Measurements from ENCODE around the gene KIF6. TPM values are rescaled to one million over a fixed set of nuclear protein-coding genes. Genes with fewer than 3 reads are reported as not detected.
A peak's percentile ranks its signal among the peaks of the same experiment; 100 is the strongest.

The KIF6 gene
- total RNA-seq (2013): 0.02 TPM
- polyA plus RNA-seq (not detected), polyA minus RNA-seq (not detected in 2 replicates), total RNA-seq (0 to 3.0 (median 0.10) reads per million in 11 experiments)

GRCh38 chr6:39724787-39725631, at the start of gene KIF6:
Gene KIF6 (minus strand): TSS chr6:39725408. CDS start chr6:39725310, 98 bp downstream.
- Histone ChIP-seq H2AFZ (ENCODE audit: insufficient read depth, low read depth, low read length, poor library complexity, severe bottlenecking) (peak within 1 kb of the TSS; percentile 94), H3K36me3 (replicated peaks in 1 of 2; ENCODE audit: control insufficient read depth in 1 of 2, insufficient read depth in 2 of 2, low read length in 2 of 2) (no peaks in the 10 kb centered on the region), H3K27me3 (ENCODE audit: control insufficient read depth in 2 of 2, insufficient read depth in 2 of 2, low read length in 2 of 2) (peaks cover 0 to 10% of the 10 kb centered on the region in 2 donors), H3K9me3 (replicated peaks in 1 of 2; ENCODE audit: control insufficient read depth in 1 of 2, insufficient read depth in 1 of 2, low read length in 2 of 2) (no peaks in the 10 kb centered on the region), H3K27ac (ENCODE audit: low read depth in 1 of 2, low read length in 2 of 2) (no peak within 1 kb of the TSS), H3K4me1 (ENCODE audit: control insufficient read depth in 1 of 2, insufficient read depth in 2 of 2, low read length in 2 of 2) (peaks cover 6 to 12% of the 10 kb centered on the region in 2 donors), H3K9ac (ENCODE audit: insufficient read depth, low read length, poor library complexity, severe bottlenecking) (peak within 1 kb of the TSS; percentile 58), H4K20me1 (ENCODE audit: insufficient read depth, low read length) (no peaks in the 10 kb centered on the region), H3K4me2 (replicated peaks; ENCODE audit: extremely low read depth, low read length, poor library complexity, severe bottlenecking) (peak within 1 kb of the TSS; percentile 94), H3K79me2 (ENCODE audit: insufficient read depth, low read length) (no peaks in the 10 kb centered on the region), H3K4me3 (replicated peaks in 1 of 3; ENCODE audit: low read depth in 2 of 3, low read length in 3 of 3) (peak within 1 kb of the TSS; percentile 51 to 81 (median 68))
- WGBS (ENCODE audit: insufficient coverage): 4% methylated on average over 41 of the region's 58 CpGs
- peak; percentile 68 to 81 (median 77) for DNase-seq
- no peak for TF ChIP-seq CTCF (IDR thresholded peaks at IDR 0.05)
- Mint-ChIP-seq H3K27me3 (ENCODE audit: low read depth in 3 of 3) (peaks cover 9 to 11% (median 10%) of the 10 kb centered on the region in 3 donors), H3K36me3 (no peaks in the 10 kb centered on the region), H3K9me3 (peaks cover 0 to 10% (median 3%) of the 10 kb centered on the region in 7 donors), H3K4me3 (peak within 1 kb of the TSS; percentile 89 to 98), H3K27ac (peak within 1 kb of the TSS in 2 of 7 donors; percentile 70 to 72), H3K4me1 (peaks cover 8% of the 10 kb centered on the region)
- intact Hi-C loops (cut with micrococcal nuclease): no loop called here

- Mint-ChIP-seq H3K27me3 (ENCODE audit: low read depth in 3 of 3) (peaks cover 2 to 6% (median 5%) of the 10 kb centered on the region in 3 donors), H3K4me3 (no peak overlapping the region), H3K36me3 (no peaks in the 10 kb centered on the region), H3K27ac (no peak overlapping the region), H3K4me1 (no peaks in the 10 kb centered on the region), H3K9me3 (peaks cover 0 to 3% (median 0%) of the 10 kb centered on the region in 7 donors)
- Histone ChIP-seq H2AFZ (ENCODE audit: insufficient read depth, low read depth, low read length, poor library complexity, severe bottlenecking) (no peak overlapping the region), H3K9ac (ENCODE audit: insufficient read depth, low read length, poor library complexity, severe bottlenecking) (no peak overlapping the region), H3K9me3 (replicated peaks in 1 of 2; ENCODE audit: control insufficient read depth in 1 of 2, insufficient read depth in 1 of 2, low read length in 2 of 2) (no peaks in the 10 kb centered on the region), H3K27me3 (ENCODE audit: control insufficient read depth in 2 of 2, insufficient read depth in 2 of 2, low read length in 2 of 2) (no peaks in the 10 kb centered on the region), H3K4me1 (ENCODE audit: control insufficient read depth in 1 of 2, insufficient read depth in 2 of 2, low read length in 2 of 2) (no peaks in the 10 kb centered on the region), H4K20me1 (ENCODE audit: insufficient read depth, low read length) (no peaks in the 10 kb centered on the region), H3K36me3 (replicated peaks in 1 of 2; ENCODE audit: control insufficient read depth in 1 of 2, insufficient read depth in 2 of 2, low read length in 2 of 2) (no peaks in the 10 kb centered on the region), H3K4me3 (replicated peaks in 1 of 3; ENCODE audit: low read depth in 2 of 3, low read length in 3 of 3) (no peak overlapping the region), H3K27ac (ENCODE audit: low read depth in 1 of 2, low read length in 2 of 2) (no peak overlapping the region), H3K79me2 (ENCODE audit: insufficient read depth, low read length) (no peaks in the 10 kb centered on the region), H3K4me2 (replicated peaks; ENCODE audit: extremely low read depth, low read length, poor library complexity, severe bottlenecking) (no peak overlapping the region)
- WGBS (ENCODE audit: insufficient coverage): 100% methylated on average over 1 of the region's 2 CpGs
- intact Hi-C loops (cut with micrococcal nuclease): no loop called here
- no peak for TF ChIP-seq CTCF (IDR thresholded peaks at IDR 0.05)
- no peak for DNase-seq
These were observed 48.6 kb upstream of the KIF6 start for GRCh38 chr6:39773782-39774181.

All from CD14-positive monocyte (primary cell).